Kasumi-1 (cell line): Measurements from ENCODE around the gene ZDHHC24.
A peak's percentile ranks its signal among the peaks of the same experiment; 100 is the strongest.

ENCODE experiments used
- DNase-seq, 2 experiments: peaks; one replicate each; lab custom pipeline; 2025; lab: John Stamatoyannopoulos, UW

ZDHHC24 gene

DNA sequence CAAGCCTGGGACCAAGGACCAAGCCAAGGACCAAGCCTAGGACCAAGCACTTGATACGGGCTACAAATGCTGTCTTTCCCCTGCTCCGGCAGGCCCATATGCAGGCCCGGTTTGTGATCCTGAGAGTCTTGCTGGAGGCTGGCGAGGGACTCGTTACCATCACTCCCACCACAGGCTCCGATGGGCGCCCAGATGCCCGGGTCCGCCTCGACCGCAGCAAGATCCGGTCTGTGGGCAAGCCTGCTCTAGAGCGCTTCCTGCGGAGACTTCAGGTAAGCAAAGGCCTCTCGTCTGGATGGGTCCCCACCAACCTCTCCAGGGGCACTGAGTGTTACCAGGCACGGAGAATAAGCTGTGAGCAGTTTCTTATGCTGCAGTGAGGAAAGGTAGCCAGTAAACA, 48.6 kb downstream of the ZDHHC24 start:
- DNase-seq = no peak

DNA sequence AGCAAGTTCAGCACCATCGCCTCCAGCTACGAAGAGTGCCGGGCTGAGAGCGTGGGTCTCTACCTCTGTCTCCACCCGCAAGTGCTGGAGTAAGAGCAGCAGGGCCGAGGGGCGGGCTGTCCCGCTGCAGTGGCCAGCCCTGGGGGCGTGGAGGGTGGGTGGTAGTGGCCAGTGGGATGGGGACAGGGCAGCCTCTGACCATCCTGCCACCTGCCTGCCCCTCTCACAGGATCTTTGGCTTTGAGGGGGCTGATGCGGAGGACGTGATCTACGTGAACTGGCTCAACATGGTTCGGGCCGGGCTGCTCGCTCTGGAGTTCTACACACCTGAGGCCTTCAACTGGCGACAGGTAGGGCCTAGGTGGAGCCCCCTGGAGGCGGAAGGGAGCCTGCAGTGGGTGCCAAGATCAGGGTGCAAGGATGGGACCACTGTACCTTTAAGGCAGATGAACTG, 50.4 kb downstream of the ZDHHC24 start:
- DNase-seq = no peak

DNA sequence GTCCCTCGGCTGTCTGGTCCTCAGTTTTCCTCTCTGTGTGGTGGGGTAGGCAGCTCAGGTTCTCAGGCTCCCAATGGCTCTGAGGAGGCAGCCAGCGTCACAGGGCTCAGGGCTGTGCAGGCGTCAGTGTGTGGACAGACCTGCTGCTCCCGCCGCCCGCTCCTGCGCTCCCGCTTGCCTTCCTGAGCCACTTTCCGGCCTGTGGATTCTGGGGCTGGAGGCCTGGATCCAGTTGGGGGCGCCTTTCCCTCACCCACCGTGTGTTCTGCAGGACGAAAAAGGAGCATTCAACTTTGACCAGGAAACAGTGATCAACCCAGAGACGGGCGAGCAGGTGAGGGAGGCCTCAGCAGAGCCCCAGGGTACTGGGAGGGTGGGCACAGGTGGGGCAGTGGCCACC, 50.9 kb downstream of the ZDHHC24 start:
- DNase-seq = no peak

DNA sequence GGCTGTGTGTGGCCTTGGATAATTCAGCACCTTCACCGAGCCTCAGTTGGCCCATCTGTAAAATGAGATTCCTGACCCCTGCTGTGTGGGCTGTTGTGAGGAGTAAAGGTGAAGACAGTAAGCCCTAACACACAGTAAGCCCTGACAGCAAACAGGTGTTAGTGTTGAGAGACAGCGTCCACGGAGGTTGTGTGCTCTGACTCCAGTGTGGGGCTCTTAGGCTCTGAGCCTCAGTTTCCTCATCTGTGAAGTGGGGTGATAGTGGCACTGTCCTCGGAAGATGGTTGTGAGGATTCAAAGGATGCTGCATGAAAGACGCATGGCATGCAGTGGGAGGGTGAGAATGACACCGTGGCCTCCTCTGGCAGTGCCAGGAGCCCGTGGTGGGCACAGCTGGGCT, 51.4 kb downstream of the ZDHHC24 start:
- no peak for DNase-seq

DNA sequence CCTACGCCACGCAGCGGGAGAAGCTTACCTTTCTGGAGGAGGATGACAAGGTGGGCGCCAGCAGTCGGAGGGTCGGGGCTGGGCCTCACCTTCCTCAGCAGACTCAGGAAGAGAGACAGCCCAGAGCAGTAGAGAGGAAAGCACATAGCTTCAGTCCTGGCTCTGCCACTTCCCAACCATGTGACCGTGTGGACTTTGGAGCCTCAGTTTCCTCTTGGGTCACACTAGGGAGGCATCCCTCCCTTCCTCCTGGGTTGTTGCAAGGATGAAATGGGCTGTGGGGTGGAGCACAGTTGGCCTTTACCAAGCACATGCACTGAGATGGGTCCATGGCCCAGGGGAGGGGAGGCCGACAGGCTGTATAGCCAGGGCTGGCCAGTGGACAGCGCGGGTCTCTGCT, 52.7 kb downstream of the ZDHHC24 start:
- DNase-seq = no peak

DNA sequence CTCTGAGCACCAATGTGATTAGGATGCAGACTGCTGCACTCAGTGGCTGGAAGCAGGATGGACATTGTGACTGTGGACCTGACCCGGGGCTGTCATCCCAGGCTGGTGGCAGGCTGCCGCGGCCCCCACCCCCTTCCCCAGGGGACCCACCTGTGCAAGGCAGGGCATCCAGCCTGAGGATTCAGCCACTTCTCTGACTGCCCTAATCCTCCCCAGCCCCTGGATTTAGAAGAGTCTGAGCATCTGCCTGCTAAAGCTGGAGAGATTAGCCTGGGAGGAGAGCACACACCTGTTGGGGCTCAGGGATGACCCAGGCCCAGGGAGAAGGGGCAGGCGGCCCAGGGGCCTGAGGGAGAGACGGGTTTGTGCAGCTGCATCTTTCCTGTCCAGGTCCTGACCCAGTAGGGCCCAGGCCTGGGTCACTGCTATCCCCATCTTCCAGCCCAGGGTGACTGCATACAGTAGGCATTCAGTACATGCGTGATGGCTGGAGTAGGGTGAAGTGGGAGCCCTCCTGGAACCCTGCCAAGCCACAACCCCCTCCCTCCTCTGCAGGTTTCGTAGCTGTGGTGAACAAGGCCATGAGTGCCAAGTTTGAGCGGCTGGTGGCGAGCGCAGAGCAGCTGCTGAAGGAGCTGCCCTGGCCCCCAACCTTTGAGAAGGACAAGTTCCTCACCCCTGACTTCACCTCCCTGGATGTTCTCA, 53.5 kb downstream of the ZDHHC24 start:
- DNase-seq = no peak

DNA sequence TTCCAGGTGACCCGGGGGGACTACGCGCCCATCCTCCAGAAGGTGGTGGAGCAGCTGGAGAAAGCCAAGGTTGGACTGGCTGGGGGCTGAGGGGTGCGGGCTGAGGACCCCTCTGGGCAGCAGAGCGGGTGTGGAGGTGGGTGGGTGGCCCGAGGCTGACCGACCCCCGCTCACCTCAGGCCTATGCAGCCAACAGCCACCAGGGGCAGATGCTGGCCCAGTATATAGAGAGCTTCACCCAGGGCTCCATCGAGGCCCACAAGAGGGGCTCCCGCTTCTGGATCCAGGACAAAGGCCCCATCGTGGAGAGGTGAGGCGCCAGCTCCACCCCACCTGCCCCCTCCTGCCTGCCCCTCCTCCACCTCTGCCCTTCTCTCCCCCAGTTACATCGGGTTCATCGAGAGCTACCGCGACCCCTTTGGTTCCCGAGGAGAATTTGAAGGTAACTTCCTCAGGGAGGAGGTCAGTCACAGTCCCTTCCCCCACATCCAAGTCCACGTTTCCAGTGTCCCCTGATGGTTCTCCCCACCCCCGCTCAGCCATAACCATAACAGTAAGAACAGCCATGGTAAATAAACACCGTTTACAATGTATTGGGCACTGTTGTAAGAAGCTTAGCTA, 54.4 kb downstream of the ZDHHC24 start:
- DNase-seq = peak in 1 of 2 experiments; percentile 5

DNA sequence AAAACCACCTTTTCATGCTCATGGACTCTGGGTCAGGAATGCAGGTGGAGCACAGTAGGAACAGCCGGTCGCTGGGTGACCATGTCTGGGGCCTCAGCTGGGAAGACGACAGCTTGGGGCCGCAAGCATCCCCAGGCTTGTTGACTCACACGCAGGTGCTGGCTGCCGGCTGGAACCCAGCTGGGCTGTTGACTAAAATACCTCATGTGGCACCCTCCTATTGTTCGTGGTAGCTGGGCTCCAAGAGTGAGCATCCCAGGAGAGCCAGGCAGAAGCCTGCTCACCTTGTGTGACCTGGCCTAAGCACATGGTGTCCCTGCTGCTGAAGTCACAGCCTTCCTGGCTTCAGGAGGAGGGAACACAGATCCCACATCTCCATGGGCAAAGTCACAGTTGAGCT, 56.2 kb downstream of the ZDHHC24 start:
- no peak for DNase-seq

DNA sequence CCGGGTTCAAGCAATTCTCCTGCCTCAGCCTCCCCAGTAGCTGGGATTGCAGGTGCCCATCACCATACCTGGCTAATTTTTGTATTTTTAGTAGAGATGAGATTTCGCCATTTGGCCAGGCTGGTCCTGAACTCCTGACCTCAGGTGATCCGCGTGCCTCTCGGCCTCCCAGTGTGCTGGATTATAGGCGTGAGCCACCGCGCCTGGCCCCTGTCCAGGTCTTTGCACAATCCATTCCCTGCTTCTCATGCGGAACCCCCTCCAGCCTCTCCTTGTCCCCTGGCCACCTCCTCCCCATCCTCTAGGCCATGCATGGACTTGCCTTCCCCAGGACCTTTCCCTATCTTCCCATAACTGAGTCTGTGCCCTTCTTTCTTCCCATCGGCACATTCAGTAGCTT, 56.9 kb downstream of the ZDHHC24 start:
- no peak for DNase-seq

DNA sequence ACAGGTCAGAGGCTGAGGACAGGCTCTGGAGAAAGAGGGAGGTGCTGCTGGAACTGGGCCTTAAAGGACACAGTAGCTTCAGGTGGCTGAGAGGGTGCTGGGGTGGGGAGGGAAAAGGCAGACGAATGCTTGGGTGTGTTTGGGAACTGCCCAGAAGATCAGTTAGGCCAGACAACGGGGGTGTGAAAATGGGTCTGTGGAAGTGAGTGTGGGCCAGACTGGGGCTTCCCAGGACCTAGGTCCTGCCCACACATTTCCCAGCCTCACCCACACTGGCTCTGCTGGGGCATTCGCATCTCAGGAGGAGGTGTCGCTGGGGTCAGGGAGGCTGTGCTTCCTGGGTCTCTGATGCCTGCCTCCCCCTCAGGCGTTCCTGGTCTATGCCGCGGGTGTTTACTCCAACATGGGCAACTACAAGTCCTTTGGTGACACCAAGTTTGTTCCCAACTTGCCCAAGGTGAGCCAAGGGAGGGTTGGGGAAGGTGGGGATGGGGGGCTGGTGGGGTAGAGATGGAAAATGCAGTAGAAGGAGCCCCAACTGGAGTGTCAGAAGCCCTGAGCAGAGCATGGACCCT, 61.0 kb downstream of the ZDHHC24 start:
- no peak for DNase-seq

DNA sequence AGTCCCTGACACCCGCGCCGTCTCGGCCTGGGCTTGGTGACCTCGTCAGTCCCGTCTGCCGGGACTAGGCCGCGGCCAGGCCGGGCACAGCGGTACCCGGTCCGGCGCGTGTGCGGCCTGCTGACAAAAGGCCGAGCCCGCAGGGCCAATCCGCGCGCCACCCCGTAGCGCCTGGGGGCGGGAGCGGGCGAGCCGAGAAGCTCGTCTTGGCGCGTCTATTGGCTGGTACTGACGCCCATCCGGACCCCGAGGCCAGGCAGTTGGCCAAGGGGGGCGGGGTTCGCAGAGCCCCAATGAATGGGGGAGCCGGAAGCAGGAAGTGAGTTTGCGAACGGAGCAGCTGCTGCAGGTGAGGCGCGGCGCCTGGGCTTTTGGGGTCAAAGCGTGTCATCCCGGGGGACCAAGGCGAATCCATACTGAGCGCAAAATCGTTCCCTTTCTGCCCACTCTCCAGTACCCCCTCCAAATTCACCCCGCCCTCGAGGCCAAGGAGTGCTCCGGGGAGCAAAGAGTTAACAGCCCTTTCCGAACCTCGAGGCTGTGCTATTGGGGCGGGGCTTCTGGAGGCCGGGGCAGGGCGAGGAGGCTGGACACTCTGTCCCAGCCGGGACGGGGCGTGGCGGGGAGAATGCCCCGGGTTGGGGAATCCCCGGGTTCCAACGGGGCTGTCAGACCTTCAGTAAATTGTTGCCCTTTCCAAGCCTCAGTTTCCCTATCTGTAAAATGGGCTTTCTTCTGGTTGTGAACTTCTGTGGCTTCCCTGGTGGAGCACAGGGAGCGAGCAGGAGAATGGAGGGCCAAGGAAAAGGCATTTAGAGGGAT, 65.5 kb downstream of the ZDHHC24 start, which contains the start of gene DPP3:
DPP3 (plus strand) TSS at position 318 of the 822 bp plus-strand sequence. CDS start 1,767 bp downstream, outside the sequence.
- DNase-seq = peak; percentile 92 to 93

DNA sequence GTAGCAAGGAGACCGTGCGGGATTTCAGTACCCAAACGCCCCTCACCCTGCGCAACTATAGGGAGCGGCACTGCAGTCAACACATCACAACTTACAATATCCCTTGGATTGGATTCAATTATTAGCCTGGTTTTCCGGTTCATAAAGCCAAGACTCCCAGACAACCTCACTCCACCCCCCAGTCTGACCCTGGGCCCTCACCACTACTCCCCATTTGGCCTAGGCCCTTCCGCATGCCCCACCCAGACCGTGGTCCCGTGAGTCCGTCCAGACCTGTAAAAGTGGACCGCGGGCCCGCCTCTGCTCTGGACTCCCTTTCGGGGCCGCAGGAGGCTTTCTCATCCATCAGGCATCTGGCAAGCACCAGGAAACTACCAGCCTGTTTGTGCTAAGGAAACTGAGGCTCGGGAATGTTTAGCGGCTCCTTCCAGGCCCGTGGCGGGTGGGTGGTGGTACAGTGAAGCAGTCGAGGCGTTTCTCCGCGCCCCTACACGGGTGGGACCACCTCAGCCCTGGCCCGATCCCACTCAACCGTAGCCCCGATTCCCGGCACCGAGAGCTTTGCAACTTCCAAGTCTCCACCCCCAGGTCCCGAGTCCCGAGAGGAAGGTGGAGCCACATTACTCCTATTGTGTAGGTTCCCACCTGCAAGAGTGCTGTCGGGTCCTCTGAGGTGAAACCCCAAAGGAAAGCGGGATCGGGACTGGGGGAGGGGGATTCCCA, 66.3 kb downstream of the ZDHHC24 start:
- DNase-seq = peak; percentile 59 to 61

DNA sequence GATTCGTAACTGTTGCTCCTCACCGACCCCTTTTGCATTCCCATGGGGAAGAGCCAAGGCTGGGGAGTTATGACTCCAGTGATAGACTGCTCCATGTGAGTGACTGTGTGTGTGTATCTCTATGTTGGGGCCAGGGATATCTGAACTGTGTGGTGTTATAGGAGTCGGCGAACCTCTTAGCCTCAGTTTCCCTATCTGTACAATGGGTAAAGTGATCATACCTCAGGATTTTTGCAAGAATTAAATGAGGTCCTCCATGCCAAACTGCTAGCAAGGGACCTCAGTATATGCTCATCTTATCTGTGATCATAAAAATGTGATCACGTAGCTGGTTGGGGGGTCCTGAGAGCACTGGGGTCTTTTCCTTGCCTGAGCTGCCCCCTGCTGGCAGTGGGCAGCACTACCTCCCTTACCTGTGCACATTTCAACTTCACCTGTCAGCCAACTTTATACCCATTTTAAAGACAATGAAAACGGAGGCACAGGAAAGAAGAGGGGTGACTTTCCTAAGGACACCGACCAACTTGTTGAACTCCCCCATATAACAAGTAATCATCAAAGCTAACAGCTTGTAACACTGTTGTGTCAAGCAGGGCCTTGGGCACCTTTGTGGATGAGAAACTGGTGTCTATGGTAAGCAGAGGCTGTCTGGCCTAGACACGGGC, 67.0 kb downstream of the ZDHHC24 start:
- DNase-seq = no peak

DNA sequence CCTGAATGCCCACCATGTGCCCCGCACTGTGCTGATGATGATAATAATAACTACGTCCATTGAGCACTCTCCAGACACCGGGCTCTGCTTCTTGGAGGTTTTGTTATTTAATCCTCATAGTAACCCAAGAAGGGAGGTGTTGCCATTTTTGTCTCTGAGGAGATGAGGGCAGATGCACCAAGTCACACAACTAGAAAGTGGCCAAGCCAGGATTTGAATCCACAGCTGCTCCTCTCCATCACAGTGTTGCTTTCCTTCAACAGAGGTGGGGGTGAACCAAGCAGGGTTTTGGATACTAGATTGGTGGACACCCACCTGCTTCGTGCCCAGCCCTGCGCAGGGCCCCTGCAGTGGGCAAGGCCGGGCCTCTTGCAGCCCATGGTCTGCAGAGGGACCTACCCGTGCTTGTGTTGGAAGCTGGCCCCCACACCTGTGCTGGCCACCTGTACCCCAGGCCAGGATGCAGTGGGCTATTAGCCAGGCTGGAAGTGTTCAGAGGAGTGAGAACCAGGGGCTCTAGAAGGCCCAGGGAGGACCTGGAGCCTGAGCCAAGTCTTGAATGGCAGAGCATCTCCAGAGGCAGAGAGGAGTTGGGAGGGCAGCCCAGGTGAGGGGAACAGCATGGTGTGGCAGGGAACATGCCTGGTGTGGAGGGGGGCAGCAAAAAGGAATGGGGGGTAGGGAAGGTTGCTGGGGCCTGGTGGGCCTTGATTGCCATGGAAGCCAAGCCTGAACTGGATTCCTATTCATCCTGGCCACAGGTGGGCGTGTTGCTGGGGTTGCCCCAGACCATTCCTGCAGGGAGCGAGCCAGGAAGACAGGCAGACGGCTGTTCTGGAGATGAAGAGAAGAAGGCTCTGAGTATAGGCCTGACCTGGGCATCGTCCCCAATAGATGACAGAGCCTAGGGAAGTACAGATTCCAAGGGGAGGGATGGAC, 68.3 kb downstream of the ZDHHC24 start:
- no peak for DNase-seq

DNA sequence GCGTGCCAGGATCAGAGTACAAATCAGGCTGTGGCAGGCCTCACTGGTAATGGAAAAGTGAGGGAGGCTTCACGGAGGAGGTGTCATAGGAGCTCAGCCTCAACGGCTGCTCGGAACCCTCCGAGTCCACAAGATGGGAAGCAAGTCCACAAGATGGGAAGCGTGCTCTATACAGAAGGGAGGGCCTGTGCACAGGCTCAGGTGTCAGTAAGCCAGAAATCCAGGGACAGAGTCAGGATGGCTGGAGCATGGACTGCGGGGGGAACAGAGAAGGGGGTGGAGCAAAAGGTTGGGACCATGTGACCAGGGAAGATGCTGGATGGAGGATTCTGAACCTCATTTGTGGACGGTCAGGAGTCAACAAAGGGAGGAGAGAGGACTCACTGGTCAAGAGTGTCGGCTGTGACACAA, 69.0 kb downstream of the ZDHHC24 start:
- no peak for DNase-seq

DNA sequence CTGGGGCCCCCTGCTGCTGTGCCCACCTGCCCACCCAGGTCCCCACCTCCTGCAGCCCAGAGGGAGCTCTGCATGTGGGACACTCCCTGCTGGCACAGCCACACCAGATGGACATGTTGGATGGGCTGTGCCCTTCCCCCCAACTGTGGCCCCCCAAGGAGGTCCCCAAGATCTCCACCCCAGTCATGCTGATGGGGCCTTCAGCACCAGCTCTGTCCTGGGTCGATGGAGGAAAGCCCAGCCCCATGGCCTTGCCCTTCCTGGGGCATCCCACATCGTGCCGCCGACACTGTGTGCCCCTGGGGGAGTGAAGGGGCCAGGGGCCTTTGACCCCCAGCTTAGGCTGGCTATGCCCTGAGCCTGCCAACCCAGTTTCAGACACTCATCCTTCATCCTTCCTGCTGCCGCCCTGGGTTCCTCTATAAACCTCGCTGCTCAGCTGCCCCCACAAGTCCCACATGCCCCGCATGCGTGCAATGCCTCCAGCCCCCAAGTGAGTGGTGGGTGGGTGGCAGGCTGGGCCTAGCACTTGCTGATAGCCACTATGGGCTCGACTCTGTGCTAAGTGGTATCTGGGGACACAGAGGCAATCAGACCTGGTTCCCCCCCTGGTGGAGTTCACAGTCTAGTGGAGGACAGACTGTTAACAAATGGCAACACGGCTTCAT, 69.5 kb downstream of the ZDHHC24 start:
- no peak for DNase-seq

DNA sequence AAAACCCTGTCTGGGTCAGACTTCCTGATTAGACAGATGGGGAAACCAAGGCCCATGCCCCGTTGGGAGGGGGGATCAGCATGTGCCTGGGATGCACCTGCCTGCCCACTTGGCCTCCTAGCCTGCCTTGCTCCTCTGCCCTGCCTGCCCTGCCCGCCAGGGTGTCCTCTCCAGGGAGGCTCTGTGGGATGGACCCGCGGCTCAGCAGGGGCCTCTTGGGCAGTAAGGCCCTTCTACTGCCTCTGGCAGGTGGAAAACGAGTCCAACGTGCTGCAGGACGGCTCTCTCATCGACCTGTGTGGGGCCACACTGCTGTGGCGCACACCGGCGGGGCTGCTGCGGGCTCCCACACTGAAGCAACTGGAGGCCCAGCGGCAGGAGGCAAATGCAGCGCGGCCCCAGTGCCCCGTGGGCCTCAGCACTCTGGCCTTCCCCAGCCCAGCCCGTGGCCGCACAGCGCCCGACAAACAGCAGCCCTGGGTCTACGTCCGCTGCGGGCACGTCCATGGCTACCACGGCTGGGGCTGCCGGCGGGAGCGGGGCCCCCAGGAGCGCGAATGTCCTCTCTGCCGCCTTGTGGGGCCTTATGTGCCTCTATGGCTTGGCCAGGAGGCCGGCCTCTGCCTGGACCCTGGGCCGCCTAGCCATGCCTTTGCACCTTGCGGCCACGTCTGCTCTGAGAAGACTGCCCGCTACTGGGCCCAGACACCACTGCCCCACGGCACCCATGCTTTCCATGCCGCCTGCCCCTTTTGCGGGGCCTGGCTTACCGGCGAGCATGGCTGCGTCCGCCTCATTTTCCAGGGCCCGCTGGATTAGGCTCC, 70.3 kb downstream of the ZDHHC24 start:
- no peak for DNase-seq
